Measurements from ENCODE around the gene EBF3.

- TF ChIP-seq CTCF (IDR thresholded peaks at IDR 0.05) (no peak), POLR2AphosphoS5 (IDR thresholded peaks at IDR 0.05) (no peak), POLR2A (IDR thresholded peaks at IDR 0.05) (no peak)
These were observed 71.5 kb downstream of the EBF3 start for GRCh38 chr10:129892548-129893052.
